Measurements from ENCODE around the gene YY1. TPM values are rescaled to one million over a fixed set of nuclear protein-coding genes. Genes with fewer than 3 reads are reported as not detected.

The YY1 gene
- total RNA-seq, 2 donors from 2014 or later, result 44.4 to 60.7 TPM

DNA sequence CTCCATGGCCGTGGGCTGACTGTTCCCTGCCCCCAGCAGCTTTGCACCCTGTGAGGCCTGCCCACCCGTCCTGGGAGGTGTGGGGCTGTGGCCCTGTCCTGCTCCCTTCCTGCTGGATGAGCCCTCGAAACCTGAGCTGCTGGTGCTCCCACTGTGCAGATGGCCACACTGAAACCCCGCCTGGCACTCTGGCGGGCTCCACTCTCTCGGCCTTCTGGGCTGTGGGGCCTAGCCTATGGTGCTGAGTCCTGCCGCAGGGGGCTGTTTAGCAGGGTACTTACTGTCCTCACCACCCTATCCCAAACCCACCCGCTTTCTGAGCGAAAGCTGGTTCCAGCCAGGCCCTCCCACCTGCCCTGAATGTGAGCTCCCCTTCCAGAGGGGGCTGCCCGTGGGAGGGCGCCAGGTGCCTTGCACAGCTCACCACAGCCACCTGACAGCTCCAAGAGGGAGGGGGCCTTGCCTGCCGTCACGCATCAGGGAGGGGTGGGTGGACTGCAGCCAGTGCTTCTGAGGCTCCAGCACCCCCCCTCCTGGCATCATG is 91.5 kb downstream of the YY1 start:
- 83% methylated on average over 10 of the region's 13 CpGs for WGBS
- Histone ChIP-seq H3K4me3 (no peak overlapping the region), H3K27me3 (replicated peaks; ENCODE audit: insufficient read depth) (no peaks in the 10 kb centered on the region), H3K4me1 (replicated peaks) (no peaks in the 10 kb centered on the region), H3K36me3 (no peaks in the 10 kb centered on the region), H3K27ac (no peak overlapping the region), H3K9me3 (no peaks in the 10 kb centered on the region)
- TF ChIP-seq, protein P1, sequence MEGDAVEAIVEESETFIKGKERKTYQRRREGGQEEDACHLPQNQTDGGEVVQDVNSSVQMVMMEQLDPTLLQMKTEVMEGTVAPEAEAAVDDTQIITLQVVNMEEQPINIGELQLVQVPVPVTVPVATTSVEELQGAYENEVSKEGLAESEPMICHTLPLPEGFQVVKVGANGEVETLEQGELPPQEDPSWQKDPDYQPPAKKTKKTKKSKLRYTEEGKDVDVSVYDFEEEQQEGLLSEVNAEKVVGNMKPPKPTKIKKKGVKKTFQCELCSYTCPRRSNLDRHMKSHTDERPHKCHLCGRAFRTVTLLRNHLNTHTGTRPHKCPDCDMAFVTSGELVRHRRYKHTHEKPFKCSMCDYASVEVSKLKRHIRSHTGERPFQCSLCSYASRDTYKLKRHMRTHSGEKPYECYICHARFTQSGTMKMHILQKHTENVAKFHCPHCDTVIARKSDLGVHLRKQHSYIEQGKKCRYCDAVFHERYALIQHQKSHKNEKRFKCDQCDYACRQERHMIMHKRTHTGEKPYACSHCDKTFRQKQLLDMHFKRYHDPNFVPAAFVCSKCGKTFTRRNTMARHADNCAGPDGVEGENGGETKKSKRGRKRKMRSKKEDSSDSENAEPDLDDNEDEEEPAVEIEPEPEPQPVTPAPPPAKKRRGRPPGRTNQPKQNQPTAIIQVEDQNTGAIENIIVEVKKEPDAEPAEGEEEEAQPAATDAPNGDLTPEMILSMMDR (IDR thresholded peaks at IDR 0.05), result no peak
- TF ChIP-seq POLR2A (IDR thresholded peaks at IDR 0.05) (no peak), POLR2AphosphoS5 (IDR thresholded peaks at IDR 0.05) (no peak)
- DNase-seq (ENCODE audit: low spot score), result no peak
- intact Hi-C loops (cut with DNase I), result no loop called here

DNA sequence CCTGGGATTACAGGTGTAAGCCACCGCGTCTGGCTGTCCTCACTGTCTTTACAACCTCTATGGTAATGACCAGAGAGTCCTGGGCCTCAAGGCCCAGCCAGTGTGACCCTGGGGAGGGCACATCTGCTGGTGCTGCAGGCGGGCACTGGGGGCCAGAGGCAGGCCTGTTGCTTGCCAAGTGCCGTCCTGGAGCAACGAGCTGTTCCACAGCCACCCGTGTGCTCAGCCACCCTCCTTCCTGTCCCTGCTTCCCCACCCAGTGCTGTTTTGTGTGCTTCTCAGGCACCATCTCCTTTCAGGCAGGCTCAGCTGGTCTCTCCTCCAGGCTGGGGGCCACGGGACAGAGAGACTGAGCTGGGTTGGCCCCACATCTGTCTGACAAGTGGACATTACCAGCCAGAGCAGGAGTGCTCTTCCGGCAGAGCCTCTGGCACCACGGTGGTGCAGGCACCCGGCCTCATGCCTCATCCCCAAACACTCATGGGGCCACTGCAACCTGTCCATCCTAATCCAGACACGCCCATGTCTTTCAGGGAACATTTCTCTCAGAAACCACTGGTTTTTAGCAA is 93.2 kb downstream of the YY1 start:
- intact Hi-C loops (cut with DNase I), result no loop called here
- no peaks in the 10 kb centered on the region for H3K4me1 ChIP-seq (replicated peaks)
- H3K27me3 ChIP-seq (replicated peaks; ENCODE audit: insufficient read depth), result no peaks in the 10 kb centered on the region
- WGBS, result 82% methylated on average over 11 of the region's 11 CpGs
- TF ChIP-seq POLR2A (IDR thresholded peaks at IDR 0.05) (no peak), POLR2AphosphoS5 (IDR thresholded peaks at IDR 0.05) (no peak)
- TF ChIP-seq, protein P1 (IDR thresholded peaks at IDR 0.05), result no peak
- no peak overlapping the region for H3K4me3 ChIP-seq
- no peaks in the 10 kb centered on the region for H3K36me3 ChIP-seq
- no peak for DNase-seq (ENCODE audit: low spot score)
- no peak overlapping the region for H3K27ac ChIP-seq
- no peaks in the 10 kb centered on the region for H3K9me3 ChIP-seq

MicroRNAs within 50 kb of the gene (microRNA counts, 767-probe panel; counts per million panel counts)
- microRNA hsa-miR-345-5p, result 0 to 431 counts per million in 2 donors

Small RNA genes within 50 kb of the gene (microRNA-seq; reads per million reads assigned to microRNA genes)
- gene MIR345 (139 reads per million, percentile 76 among the genes with 10 or more reads in this experiment), gene MIR6764 (0.25 reads per million)

Small RNA genes within 50 kb of the gene (small RNA-seq; reads per million reads assigned to genes)
- 8.7 to 14.3 reads per million in 2 donors for gene MIR345
- 0 reads per million in 2 donors for gene RN7SL523P

Other genes with a start within 250 kb of the YY1 start
- 10 to 100 TPM; 42.5 to 98.4 TPM for gene EVL, start 173.7 kb upstream of the YY1 start, total RNA-seq
- gene DEGS2, start 79.5 kb upstream of the YY1 start, total RNA-seq, result 1 to 10 TPM; 2.8 to 8.3 TPM
- 100 to 1,000 TPM; 147 to 169 TPM for gene SLC25A29, start 67.3 kb downstream of the YY1 start, total RNA-seq
- under 1 TPM in 1 of 2 donors, not detected in 1; 0.51 TPM for gene SLC25A47, start 84.2 kb downstream of the YY1 start, total RNA-seq
- gene WDR25, start 137.3 kb downstream of the YY1 start, total RNA-seq, result 10 to 100 TPM; 20.2 to 22.2 TPM